Amygdala (tissue), 56 donors: ENCODE results near the gene TRAPPC12.
"Not testable (repeated sequence)": the region's sequence is repeated elsewhere in the genome, so short reads cannot be mapped to it uniquely, and the experiment has no call there.

Experiments used
- DNase-seq, 56 donors: peaks; one replicate each; lab custom pipeline; 2025; lab: John Stamatoyannopoulos, UW

Gene TRAPPC12

GRCh38 chr2:3430172-3430571 lies 50.7 kb downstream of the TRAPPC12 start:
- no peak for DNase-seq

GRCh38 chr2:3430740-3431490 lies 51.4 kb downstream of the TRAPPC12 start:
- DNase-seq = no peak

DNA sequence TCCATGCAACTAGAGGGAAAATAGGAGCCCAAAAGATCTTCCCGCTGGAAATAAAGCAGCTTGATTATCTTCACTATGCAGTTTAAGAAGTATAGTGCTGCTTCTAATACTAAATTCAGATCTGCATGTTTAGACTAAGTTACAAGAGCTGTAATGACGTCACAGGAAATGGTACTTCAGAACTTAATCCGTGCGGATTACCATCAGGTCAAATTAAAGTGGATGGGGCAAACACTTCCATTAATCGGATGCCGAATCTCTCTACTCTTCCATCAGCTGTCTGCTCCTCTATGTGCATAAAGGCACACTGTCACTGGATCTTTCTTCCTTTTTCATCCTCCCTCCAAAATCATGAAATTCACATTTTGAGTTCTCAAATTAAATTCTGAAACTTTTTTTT lies 52.6 kb downstream of the TRAPPC12 start:
- DNase-seq = no peak

GRCh38 chr2:3432693-3433338 lies 53.3 kb downstream of the TRAPPC12 start:
- no peak for DNase-seq

DNA sequence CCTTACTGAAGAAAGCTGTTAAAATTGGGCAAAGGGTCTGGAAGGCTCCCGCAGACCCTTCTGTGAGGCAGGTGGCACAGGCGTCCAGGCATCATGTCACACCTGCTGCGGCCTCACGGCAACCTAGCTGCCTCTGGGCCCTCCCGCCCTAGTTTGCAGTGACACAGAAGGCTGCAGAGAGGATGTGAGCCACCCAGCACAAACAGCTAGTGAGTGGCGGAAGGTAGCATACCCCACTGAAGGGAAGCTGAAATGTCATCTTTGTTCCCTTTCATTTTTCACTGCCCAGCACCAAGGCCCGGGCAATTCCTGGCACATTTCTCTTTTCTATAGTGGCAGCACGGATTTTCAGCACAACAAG lies 53.8 kb downstream of the TRAPPC12 start:
- no peak for DNase-seq

DNA sequence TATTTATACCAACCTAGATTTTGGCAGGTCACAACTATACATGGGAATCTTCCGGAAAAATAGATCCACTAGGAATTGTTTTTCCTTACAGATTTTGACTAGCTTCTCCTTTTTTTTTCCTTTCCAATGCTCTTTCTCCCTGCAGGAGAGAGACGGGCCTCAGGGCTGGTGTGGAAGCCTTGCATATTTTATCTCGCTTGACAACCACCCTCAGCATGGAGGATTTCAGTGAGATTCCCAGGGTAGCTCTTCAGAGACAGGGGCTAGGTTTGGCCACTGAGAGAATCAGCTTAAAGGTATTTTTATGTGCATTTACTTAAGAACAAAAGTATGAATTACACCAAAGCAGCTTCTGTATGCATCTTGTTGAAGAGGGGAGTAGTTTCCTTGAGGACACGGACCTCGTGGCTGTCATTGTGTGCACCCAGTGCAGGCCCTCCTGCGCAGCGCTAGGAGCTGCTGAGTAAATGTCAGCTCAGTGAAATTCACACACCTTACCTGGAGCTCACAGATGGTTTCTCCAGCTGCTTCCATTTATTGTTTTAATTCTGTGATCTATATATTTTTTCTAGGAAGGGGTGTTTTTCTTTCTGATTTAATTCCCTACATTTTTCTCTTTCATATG lies 54.4 kb downstream of the TRAPPC12 start:
- no peak for DNase-seq

- DNase-seq = no peak
These were observed 55.2 kb downstream of the TRAPPC12 start for GRCh38 chr2:3434654-3435053.

DNA sequence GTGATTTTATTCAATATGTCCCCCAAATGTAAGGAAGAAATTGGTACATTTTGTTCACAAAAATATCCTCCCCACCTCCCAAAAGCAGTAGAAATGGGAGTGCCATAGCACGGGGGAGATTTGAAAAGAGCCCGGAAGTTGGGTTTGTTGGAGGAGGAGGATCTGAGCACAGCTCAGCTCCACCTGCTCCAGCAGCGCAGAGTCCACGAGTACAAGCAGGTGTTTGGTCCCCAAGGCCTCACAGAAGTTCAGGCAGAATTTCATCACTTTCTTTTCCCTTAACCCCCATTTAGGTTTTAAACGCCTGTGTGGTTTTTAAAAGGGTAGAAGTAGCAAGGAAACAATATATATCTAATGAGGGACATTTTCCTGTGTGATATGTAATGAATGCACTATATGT lies 56.0 kb downstream of the TRAPPC12 start:
- no peak for DNase-seq

- DNase-seq = no peak
These were observed 61.0 kb downstream of the TRAPPC12 start for GRCh38 chr2:3440477-3440876.

GRCh38 chr2:3441465-3441864 lies 62.0 kb downstream of the TRAPPC12 start:
- no peak for DNase-seq

- DNase-seq = no peak
These were observed 62.7 kb downstream of the TRAPPC12 start for GRCh38 chr2:3442185-3442584.

DNA sequence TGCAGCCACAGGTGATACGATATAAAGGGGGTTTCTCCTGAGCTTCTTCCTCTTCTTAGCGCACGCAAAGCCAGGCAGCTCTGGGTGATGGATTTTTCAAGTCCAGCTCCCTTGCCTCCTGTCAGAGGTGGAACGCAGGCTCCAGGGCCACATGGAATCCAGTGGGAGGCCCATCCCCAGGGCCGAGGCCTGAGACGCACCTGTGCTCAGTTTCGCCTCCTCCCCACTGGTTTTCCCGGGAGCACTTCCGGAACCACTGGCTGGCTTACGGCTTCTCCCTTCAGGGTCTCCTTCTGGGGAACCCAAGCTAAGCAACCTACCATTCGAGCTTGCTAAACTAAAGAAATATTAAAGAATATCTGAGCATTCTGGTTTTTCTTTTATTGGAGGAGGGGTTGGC lies 63.6 kb downstream of the TRAPPC12 start:
- DNase-seq = no peak

GRCh38 chr2:3443506-3444084 lies 64.1 kb downstream of the TRAPPC12 start:
- DNase-seq = no peak

DNA sequence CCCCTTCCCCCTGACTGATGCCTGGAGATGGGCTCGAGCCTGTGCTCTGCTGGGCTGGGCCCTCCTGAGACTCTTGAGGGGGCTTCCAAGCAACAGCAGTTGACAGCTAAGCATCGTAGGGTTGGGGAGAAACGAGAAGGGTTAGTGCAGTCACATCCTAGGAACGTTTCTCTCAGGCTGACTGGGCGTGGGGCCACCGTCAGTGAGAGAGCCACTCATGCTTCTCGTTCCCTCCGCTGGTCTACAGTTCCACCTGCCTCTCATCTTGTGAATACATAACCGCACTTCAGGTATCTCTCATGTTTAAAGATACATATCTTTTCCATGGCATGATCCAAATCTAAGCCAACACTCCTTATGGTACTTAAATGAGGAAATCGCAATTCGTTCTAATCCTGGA lies 66.4 kb downstream of the TRAPPC12 start:
- no peak for DNase-seq

DNA sequence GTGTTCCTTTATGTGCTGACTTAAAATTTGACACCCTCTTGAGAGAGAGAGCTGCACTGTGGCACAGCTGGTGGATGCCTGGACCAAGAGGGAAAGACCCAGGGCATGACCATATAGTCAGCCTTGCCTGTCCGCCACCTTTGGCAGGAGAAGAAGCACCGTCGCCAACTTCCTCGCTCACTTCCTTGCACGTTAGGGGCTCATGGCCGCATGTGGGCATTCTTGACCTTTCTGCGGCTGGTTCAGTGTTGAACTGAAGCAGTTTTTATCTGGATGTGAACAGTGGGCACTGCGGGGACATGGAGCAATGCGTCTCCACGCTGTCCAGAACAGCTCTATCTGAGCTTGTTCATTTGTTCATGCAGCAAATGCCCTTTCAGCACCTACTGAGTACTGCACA lies 66.9 kb downstream of the TRAPPC12 start:
- DNase-seq = no peak

- DNase-seq = not testable (repeated sequence)
These were observed 67.7 kb downstream of the TRAPPC12 start for GRCh38 chr2:3447186-3447585.

DNA sequence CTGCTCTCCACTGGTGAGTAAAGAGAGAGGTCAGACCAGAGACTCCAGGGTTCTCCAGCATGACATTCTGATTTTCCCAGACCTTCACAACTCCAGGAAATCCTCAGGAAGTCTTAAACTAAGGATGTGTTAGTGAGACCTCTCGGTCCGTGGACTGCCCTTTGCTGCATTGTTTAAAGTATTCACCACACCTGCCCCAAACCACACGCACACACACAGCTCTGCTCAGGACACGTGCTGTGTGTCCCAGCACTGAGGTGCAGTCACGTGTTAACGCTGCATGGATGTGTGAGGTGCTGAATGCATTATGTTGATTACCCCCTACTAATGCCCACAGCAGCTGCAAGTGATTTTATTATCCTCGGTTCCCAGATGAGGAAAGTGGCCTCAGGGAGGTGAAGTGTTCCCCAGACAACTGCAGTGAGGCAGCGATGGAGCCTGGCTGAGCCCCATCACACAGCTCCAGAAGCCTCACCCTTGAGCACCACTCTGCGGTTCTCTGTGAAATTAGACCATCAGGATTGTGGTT lies 68.4 kb downstream of the TRAPPC12 start:
- peak in 1 of 56 donors; percentile 26 for DNase-seq

- DNase-seq = not testable (repeated sequence)
These were observed 69.0 kb downstream of the TRAPPC12 start for GRCh38 chr2:3448441-3448911.

- no peak for DNase-seq
These were observed 69.6 kb downstream of the TRAPPC12 start for GRCh38 chr2:3449086-3449485.

DNA sequence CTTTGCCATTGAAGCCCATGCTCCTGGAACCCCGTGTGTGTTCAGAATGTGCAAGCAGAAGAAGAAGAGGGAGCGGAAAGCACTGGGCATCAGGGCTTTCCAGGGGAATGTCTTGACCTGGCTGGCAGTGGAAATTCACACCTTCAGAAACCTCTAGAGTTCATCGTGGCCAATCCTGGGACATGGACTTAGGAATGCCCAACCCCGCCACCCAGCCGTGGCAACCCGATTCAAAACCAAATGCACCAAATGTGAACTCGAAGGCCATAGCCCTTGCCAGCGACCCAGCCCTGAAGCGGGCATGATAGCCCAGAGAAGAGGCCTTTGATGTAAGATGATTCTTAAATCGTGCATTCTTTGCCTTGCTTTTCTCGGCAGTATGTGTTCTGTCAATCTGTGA lies 70.4 kb downstream of the TRAPPC12 start:
- no peak for DNase-seq

- DNase-seq = peak in 1 of 56 donors; percentile 40
These were observed 71.0 kb downstream of the TRAPPC12 start for GRCh38 chr2:3450385-3451010.
